Panc1 (cell line): ENCODE measurements around the gene ALPK3.

ENCODE experiments used
- CTCF ChIP-seq: fragments of 450-650 bp; IDR thresholded peaks from 2 replicates; pipeline ENCODE4 v1.5.1; 2017; ENCODE audit warnings: mild to moderate bottlenecking
- POLR2AphosphoS5 ChIP-seq: IDR thresholded peaks from 2 replicates; pipeline ENCODE4 v1.6.1; 2012; ENCODE audit warnings: mild to moderate bottlenecking, low read depth, low read length, moderate library complexity
- SIN3A ChIP-seq: IDR thresholded peaks from 2 replicates; pipeline ENCODE4 v1.6.1; 2012; ENCODE audit warnings: low read depth, mild to moderate bottlenecking, low read length, moderate library complexity, borderline replicate concordance; ENCODE audit not compliant: insufficient read depth
- TCF7L2 ChIP-seq: IDR thresholded peaks from 2 replicates; pipeline ENCODE4 v1.6.1; 2011; ENCODE audit warnings: mild to moderate bottlenecking, low read depth, low read length, inconsistent platforms

- TF ChIP-seq CTCF (no peak), POLR2AphosphoS5 (no peak), TCF7L2 (no peak), SIN3A (no peak)
Observed at GRCh38 chr15:84894736-84895425, 77.7 kb downstream of the ALPK3 start.
